ENCODE results near the gene PLD6. TPM values are rescaled to one million over a fixed set of nuclear protein-coding genes. Genes with fewer than 3 reads are reported as not detected.

The PLD6 gene
- total and polyA plus RNA-seq, 2 experiments from 2014 or later, result 0.63 to 0.97 TPM

- no peaks in the 10 kb centered on the region for H3K27me3 ChIP-seq
- DNase-seq (ENCODE audit: low spot score), result no peak
- no peaks in the 10 kb centered on the region for H3K36me3 ChIP-seq (replicated peaks; ENCODE audit: insufficient read depth, low read depth)
- TF ChIP-seq CTCF (IDR thresholded peaks at IDR 0.05; ENCODE audit: poor library complexity) (no peak), EZH2 (IDR thresholded peaks at IDR 0.05; ENCODE audit: borderline replicate concordance) (no peak), EZH2phosphoT487 (IDR thresholded peaks at IDR 0.05; ENCODE audit: low read depth, severe bottlenecking, unreplicated experiment) (no peak)
- no peaks in the 10 kb centered on the region for H3K79me2 ChIP-seq
- no peaks in the 10 kb centered on the region for H3K9me2 ChIP-seq (replicated peaks; ENCODE audit: insufficient read depth)
- no peak overlapping the region for H3K27ac ChIP-seq
- WGBS (ENCODE audit: low lambda C conversion rate, missing lambda C conversion rate), result 87% methylated on average over 10 of the region's 10 CpGs
- no peak overlapping the region for H3K4me2 ChIP-seq
- H3K4me1 ChIP-seq (ENCODE audit: insufficient read depth), result no peaks in the 10 kb centered on the region
- no peak overlapping the region for H3K4me3 ChIP-seq
- no peak overlapping the region for H2AFZ ChIP-seq
- no peaks in the 10 kb centered on the region for H4K20me1 ChIP-seq (ENCODE audit: insufficient read depth, poor library complexity, severe bottlenecking)
- H3K9me3 ChIP-seq (ENCODE audit: low read depth), result no peaks in the 10 kb centered on the region
These were observed 4.9 kb downstream of the PLD6 start for GRCh38 chr17:17201271-17201670.

GRCh38 chr17:17200831-17201230, 5.3 kb downstream of the PLD6 start:
- no peak overlapping the region for H3K4me3 ChIP-seq
- no peak for TF ChIP-seq CTCF (IDR thresholded peaks at IDR 0.05; ENCODE audit: poor library complexity)
- TF ChIP-seq EZH2 (IDR thresholded peaks at IDR 0.05; ENCODE audit: borderline replicate concordance), result no peak
- no peak for TF ChIP-seq EZH2phosphoT487 (IDR thresholded peaks at IDR 0.05; ENCODE audit: low read depth, severe bottlenecking, unreplicated experiment)
- H3K4me1 ChIP-seq (ENCODE audit: insufficient read depth), result no peaks in the 10 kb centered on the region
- no peak overlapping the region for H2AFZ ChIP-seq
- peak overlapping the region; percentile 16 for H3K27ac ChIP-seq
- no peaks in the 10 kb centered on the region for H3K9me2 ChIP-seq (replicated peaks; ENCODE audit: insufficient read depth)
- no peaks in the 10 kb centered on the region for H3K79me2 ChIP-seq
- H4K20me1 ChIP-seq (ENCODE audit: insufficient read depth, poor library complexity, severe bottlenecking), result no peaks in the 10 kb centered on the region
- H3K9me3 ChIP-seq (ENCODE audit: low read depth), result no peaks in the 10 kb centered on the region
- no peaks in the 10 kb centered on the region for H3K27me3 ChIP-seq
- DNase-seq (ENCODE audit: low spot score), result no peak
- H3K36me3 ChIP-seq (replicated peaks; ENCODE audit: insufficient read depth, low read depth), result no peaks in the 10 kb centered on the region
- 65% methylated on average over 5 of the region's 5 CpGs for WGBS (ENCODE audit: low lambda C conversion rate, missing lambda C conversion rate)
- peak overlapping the region; percentile 18 for H3K4me2 ChIP-seq

- no peaks in the 10 kb centered on the region for H3K9me2 ChIP-seq (replicated peaks; ENCODE audit: insufficient read depth)
- peak overlapping the region; percentile 16 for H3K27ac ChIP-seq
- H3K4me3 ChIP-seq, result no peak overlapping the region
- H3K79me2 ChIP-seq, result no peaks in the 10 kb centered on the region
- no peaks in the 10 kb centered on the region for H3K4me1 ChIP-seq (ENCODE audit: insufficient read depth)
- 61% methylated on average over 7 of the region's 7 CpGs for WGBS (ENCODE audit: low lambda C conversion rate, missing lambda C conversion rate)
- peak overlapping the region; percentile 18 for H3K4me2 ChIP-seq
- H3K27me3 ChIP-seq, result no peaks in the 10 kb centered on the region
- DNase-seq (ENCODE audit: low spot score), result no peak
- H3K36me3 ChIP-seq (replicated peaks; ENCODE audit: insufficient read depth, low read depth), result no peaks in the 10 kb centered on the region
- no peaks in the 10 kb centered on the region for H4K20me1 ChIP-seq (ENCODE audit: insufficient read depth, poor library complexity, severe bottlenecking)
- no peak overlapping the region for H2AFZ ChIP-seq
- TF ChIP-seq CTCF (IDR thresholded peaks at IDR 0.05; ENCODE audit: poor library complexity) (no peak), EZH2phosphoT487 (IDR thresholded peaks at IDR 0.05; ENCODE audit: low read depth, severe bottlenecking, unreplicated experiment) (no peak), EZH2 (IDR thresholded peaks at IDR 0.05; ENCODE audit: borderline replicate concordance) (no peak)
- no peaks in the 10 kb centered on the region for H3K9me3 ChIP-seq (ENCODE audit: low read depth)
These were observed 5.8 kb downstream of the PLD6 start for GRCh38 chr17:17200311-17200710.

GRCh38 chr17:17198281-17198680, 7.9 kb downstream of the PLD6 start:
- Histone ChIP-seq H3K36me3 (replicated peaks; ENCODE audit: insufficient read depth, low read depth) (no peaks in the 10 kb centered on the region), H3K4me2 (no peak overlapping the region), H3K9me3 (ENCODE audit: low read depth) (no peaks in the 10 kb centered on the region), H3K27ac (no peak overlapping the region), H3K4me3 (no peak overlapping the region), H3K79me2 (no peaks in the 10 kb centered on the region), H2AFZ (no peak overlapping the region), H3K27me3 (no peaks in the 10 kb centered on the region), H3K4me1 (ENCODE audit: insufficient read depth) (no peaks in the 10 kb centered on the region), H3K9me2 (replicated peaks; ENCODE audit: insufficient read depth) (no peaks in the 10 kb centered on the region), H4K20me1 (ENCODE audit: insufficient read depth, poor library complexity, severe bottlenecking) (no peaks in the 10 kb centered on the region)
- TF ChIP-seq EZH2 (IDR thresholded peaks at IDR 0.05; ENCODE audit: borderline replicate concordance) (no peak), EZH2phosphoT487 (IDR thresholded peaks at IDR 0.05; ENCODE audit: low read depth, severe bottlenecking, unreplicated experiment) (no peak), CTCF (IDR thresholded peaks at IDR 0.05; ENCODE audit: poor library complexity) (no peak)
- no peak for DNase-seq (ENCODE audit: low spot score)
- WGBS (ENCODE audit: low lambda C conversion rate, missing lambda C conversion rate), result 100% methylated on average over 1 of the region's 1 CpG
